K562 (cell line): ENCODE results near the gene DGUOK. TPM values are rescaled to one million over a fixed set of nuclear protein-coding genes. Genes with fewer than 3 reads are reported as not detected.

Experiments
- ATAC-seq: fragments of 200-7000 bp; cut with Tn5 transposase; 3 replicates; pipeline ENCODE4 v1.9.1; 2020; ENCODE audit warnings: moderate library complexity
- BruUV-seq: library from RNA; stranded (reverse); fragments of 400-500 nt; replicated peaks from 2 replicates; lab custom pipeline; 2021; lab: Mats Ljungman, UMichigan
- CTCF ChIA-PET: fragments of 300-600 bp; formaldehyde crosslinking; extraction: SDS; loops from one replicate; lab custom pipeline; 2021; ENCODE audit warnings: low intra/inter-chr PET ratio; lab: Yijun Ruan, JAX
- POLR2A ChIA-PET: fragments of 300-600, 350-650 bp; sonication (Branson Sonifier 250); formaldehyde crosslinking; extraction: SDS; loops from one replicate; lab custom pipeline; 2021; ENCODE audit warnings: antibody characterized with exemption, inconsistent platforms; lab: Yijun Ruan, JAX
- DNase-seq, 4 experiments: peaks; one replicate each; pipeline versions ENCODE4 v3.0.0 to v3.0.0-alpha.2; 2011 to 2018; ENCODE audit warnings: low spot score in 3 of 4, mixed read lengths in 3 of 4; ENCODE audit errors: extremely low read depth in 1 of 4
- FAIRE-seq: peaks from 2 replicates; lab custom pipeline; 2011; peaks lifted over from hg19 to GRCh38; lab: Jason Lieb, UNC
- H2AFZ ChIP-seq: 2 replicates; pipeline ENCODE4 v1.6.0; 2011; ENCODE audit warnings: low read depth, low read length, control low read depth, inconsistent platforms
- H3K27ac ChIP-seq: fragments of 200-600 bp; 3 replicates; pipeline ENCODE4 v1.8.0; 2011; ENCODE audit warnings: low read depth, mild to moderate bottlenecking, control low read depth, inconsistent platforms, low read length, moderate library complexity, mixed read lengths; ENCODE audit errors: extremely low read depth
- H3K27me3 ChIP-seq, 2 experiments: fragments of 300-600 bp in 1 of 2; 2 replicates in 1 of 2; 3 replicates in 1 of 2; pipeline versions ENCODE4 v1.6.0 to v1.8.0; 2011; ENCODE audit warnings: inconsistent platforms in 2 of 2, low read length in 2 of 2, mild to moderate bottlenecking in 1 of 2, mixed read lengths in 1 of 2, moderate library complexity in 1 of 2; ENCODE audit not compliant: control insufficient read depth in 2 of 2, insufficient read depth in 2 of 2
- H3K36me3 ChIP-seq: fragments of 300-600 bp; 3 replicates; pipeline ENCODE4 v1.8.0; 2011; ENCODE audit warnings: mild to moderate bottlenecking, low read length, inconsistent platforms; ENCODE audit not compliant: control insufficient read depth, insufficient read depth
- H3K4me1 ChIP-seq, 2 experiments: fragments of 200-600 bp in 1 of 2; replicated peaks in 1 of 2; 2 replicates in 1 of 2; 3 replicates in 1 of 2; pipeline versions ENCODE4 v1.5.1 to v1.8.0; 2011; ENCODE audit warnings: inconsistent platforms in 2 of 2, low read length in 2 of 2, mild to moderate bottlenecking in 1 of 2, mixed read lengths in 1 of 2, moderate library complexity in 1 of 2; ENCODE audit not compliant: control insufficient read depth in 2 of 2, insufficient read depth in 2 of 2
- H3K4me2 ChIP-seq: 2 replicates; pipeline ENCODE4 v1.6.1; 2011; ENCODE audit warnings: low read length, control low read depth, inconsistent platforms, mixed read lengths; ENCODE audit not compliant: insufficient read depth
- H3K4me3 ChIP-seq: fragments of 200-600 bp; sonication (generic), shearing (Covaris generic); 2 replicates; pipeline ENCODE4 v1.5.1; 2016; ENCODE audit warnings: control low read depth, inconsistent platforms
- H3K79me2 ChIP-seq: fragments of 200-600 bp; 3 replicates; pipeline ENCODE4 v1.8.0; 2011; ENCODE audit warnings: low read length, inconsistent platforms; ENCODE audit not compliant: control insufficient read depth, insufficient read depth
- H3K9ac ChIP-seq, 2 experiments: 2 replicates each; pipeline versions ENCODE4 v1.6.0 to v1.6.1; 2011; ENCODE audit warnings: low read depth in 2 of 2, low read length in 2 of 2, control low read depth in 1 of 2, inconsistent platforms in 1 of 2, mild to moderate bottlenecking in 1 of 2, mixed read lengths in 1 of 2; ENCODE audit not compliant: insufficient read depth in 1 of 2
- H3K9me1 ChIP-seq: one replicate; pipeline ENCODE4 v1.6.0; 2011; ENCODE audit warnings: inconsistent platforms, mild to moderate bottlenecking, low read length, moderate library complexity; ENCODE audit not compliant: control insufficient read depth, insufficient read depth
- H3K9me3 ChIP-seq: replicated peaks from 2 replicates; pipeline ENCODE4 v1.5.1; 2011; ENCODE audit warnings: low read depth, low read length, inconsistent platforms; ENCODE audit not compliant: control insufficient read depth, insufficient read depth
- H4K20me1 ChIP-seq: replicated peaks from 2 replicates; pipeline ENCODE4 v1.6.1; 2011; ENCODE audit warnings: low read length, inconsistent platforms, mixed read lengths; ENCODE audit not compliant: control insufficient read depth, insufficient read depth
- HMG20B ChIP-seq: fragments of 250-450 bp; sonication (Bioruptor Pico); IDR thresholded peaks from 2 replicates; pipeline ENCODE4 v1.5.0; 2021; ENCODE audit warnings: mild to moderate bottlenecking
- KLF10 ChIP-seq: fragments of 250-450 bp; sonication (Bioruptor Pico); IDR thresholded peaks from 2 replicates; pipeline ENCODE4 v1.6.1; 2021; ENCODE audit warnings: matching md5 sums
- LARP7 ChIP-seq: fragments of 450-650 bp; IDR thresholded peaks from 2 replicates; pipeline ENCODE4 v1.6.1; 2016
- LCOR ChIP-seq: sonication (generic); formaldehyde crosslinking; IDR thresholded peaks from 2 replicates; pipeline ENCODE4 v1.8.0; 2022; ENCODE audit warnings: mild to moderate bottlenecking, missing genetic modification reagents
- RBM22 ChIP-seq: fragments of 200-400 bp; formaldehyde crosslinking; IDR thresholded peaks from 2 replicates; pipeline ENCODE4 v1.6.1; 2018; ENCODE audit warnings: low read length, low read depth; ENCODE audit not compliant: poor library complexity, severe bottlenecking
- SIRT6 ChIP-seq: IDR thresholded peaks from one replicate; pipeline ENCODE4 v1.6.1; 2012; ENCODE audit warnings: low read depth, mild to moderate bottlenecking, control low read depth, inconsistent platforms, low read length, moderate library complexity
- SRSF9 ChIP-seq: fragments of 200-400 bp; formaldehyde crosslinking; IDR thresholded peaks from 2 replicates; pipeline ENCODE4 v1.6.1; 2017; ENCODE audit warnings: low read depth, low read length, borderline replicate concordance
- TAL1 ChIP-seq: fragments of 450-650 bp; IDR thresholded peaks from 2 replicates; pipeline ENCODE4 v1.6.1; 2016; ENCODE audit warnings: mild to moderate bottlenecking
- TRIM24 ChIP-seq, 2 experiments: fragments of 450-650 bp; IDR thresholded peaks; 2 replicates each; pipeline ENCODE4 v1.6.1; 2016
- ZBTB12 ChIP-seq: fragments of 250-450 bp; sonication (Bioruptor Pico); IDR thresholded peaks from 2 replicates; pipeline ENCODE4 v1.4.0; 2020
- ZNF695 ChIP-seq: fragments of 450-650 bp; formaldehyde crosslinking; IDR thresholded peaks from 2 replicates; pipeline ENCODE4 v1.4.0; 2020; ENCODE audit warnings: mild to moderate bottlenecking, moderate library complexity
- ZNF79 ChIP-seq: fragments of 250-450 bp; sonication (Bioruptor Pico); IDR thresholded peaks from 2 replicates; pipeline ENCODE4 v1.4.0; 2020; ENCODE audit warnings: low read depth, mild to moderate bottlenecking, moderate library complexity
- WGBS: fragments of 100-300 bp; shearing (Covaris generic); methylation state at CpG from one replicate; pipeline ENCODE4 v1.1.6; 2016; ENCODE audit warnings: low coverage, mixed read lengths; ENCODE audit not compliant: insufficient coverage; ENCODE audit errors: missing lambda C conversion rate; 5-methylcytosine and 5-hydroxymethylcytosine counted together
- in situ Hi-C: fragments of 300-500 bp; cut with MboI; formaldehyde crosslinking; loops from 4 replicates; pipeline ENCODE4 v1.15.0; 2018; ENCODE audit warnings: inconsistent platforms, mixed read lengths
- intact Hi-C: fragments of 100-400 bp; cut with micrococcal nuclease; formaldehyde crosslinking; loops from 2 replicates; pipeline ENCODE4 v1.14.2; 2022
- polyA plus RNA-seq, 8 experiments: library from polyadenylated mRNA; depleted of rRNA in 4 of 8; stranded (reverse) in 5 of 8; unstranded in 3 of 8; fragments of >200 nt; fragmentation: Nextera tagmentation in 2 of 8; fragmentation: Illumina TruSeq in 1 of 8; extraction: Ambion mirVana in 2 of 8; extraction: Trizol in 1 of 8; gene quantifications; 2 replicates each; pipeline versions ENCODE4 v1.2.1 to v1.2.3, GENCODE V29; 2011 to 2014; ENCODE audit warnings: inconsistent platforms in 1 of 8, missing spikeins in 1 of 8
- total RNA-seq, 7 experiments: library from RNA; depleted of rRNA in 6 of 7; stranded (reverse); fragments of >200 nt in 6 of 7; fragmentation: Illumina TruSeq in 2 of 7; extraction: Trizol in 2 of 7; gene quantifications; 2 replicates each; pipeline versions ENCODE4 v1.2.1 to v1.2.3, GENCODE V29; 2011 to 2021; ENCODE audit warnings: low replicate concordance in 1 of 7
- TF ChIP-seq, protein P1 (sequence below): sonication (generic); formaldehyde crosslinking; IDR thresholded peaks from 2 replicates; pipeline ENCODE4 v1.8.0; 2022; ENCODE audit warnings: missing genetic modification reagents, mild to moderate bottlenecking, borderline replicate concordance

The DGUOK gene
- total and polyA plus RNA-seq, 9 of the 15 experiments (the other 6 are each of a cell fraction or from before 2014, with no cell fraction given), result 67.0 to 288 (median 126) TPM

DNA sequence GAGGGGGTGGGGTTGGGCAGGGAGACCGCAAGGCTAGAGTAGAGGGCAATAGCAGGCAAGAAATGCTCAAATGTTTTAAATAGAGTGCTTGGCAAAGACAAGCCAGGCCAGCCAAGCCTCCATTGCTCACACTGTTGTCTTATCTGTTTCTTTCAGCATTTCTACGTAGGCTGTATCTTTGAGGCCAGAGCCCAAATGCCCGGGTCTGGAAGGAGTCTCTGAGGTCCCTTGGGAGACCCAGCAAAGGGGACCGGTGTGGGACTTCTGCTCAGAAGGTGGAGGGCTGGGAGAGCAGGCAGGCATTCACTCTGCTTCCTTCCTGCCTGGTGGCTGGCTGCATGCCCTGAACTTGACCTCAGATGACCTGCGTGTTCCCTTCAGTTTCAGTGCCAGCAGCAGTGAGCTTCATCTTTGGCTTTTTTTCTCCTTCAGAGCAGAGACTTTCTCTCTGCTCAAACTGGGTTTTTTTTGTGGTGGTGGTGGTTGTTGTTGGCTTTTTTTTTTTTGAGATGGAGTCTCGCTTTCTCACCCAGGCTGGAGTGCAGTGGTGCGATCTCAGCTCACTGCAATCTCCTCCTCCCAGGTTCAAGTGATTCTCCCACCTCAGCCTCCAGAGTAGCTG lies 44.3 kb downstream of the DGUOK start (continued):
- no peak for TF ChIP-seq ZBTB12
- TF ChIP-seq KLF10 (CRISPR knock-in tag), result no peak
- TF ChIP-seq TRIM24 (IDR thresholded peaks at IDR 0.05), result peak; percentile 32 to 56; a peak in 3 of 4 replicates
- no peak for TF ChIP-seq LCOR
- no peak for TF ChIP-seq RBM22
- no peak for TF ChIP-seq ZNF79 (CRISPR knock-in tag)
- TF ChIP-seq SRSF9, result no peak
- TF ChIP-seq LARP7, result no peak
- no peak for TF ChIP-seq HMG20B (CRISPR knock-in tag)
- peak; percentile 87 for TF ChIP-seq TAL1
- no peak for TF ChIP-seq SIRT6
- TF ChIP-seq, all 486 proteins: peak for 74

DNA sequence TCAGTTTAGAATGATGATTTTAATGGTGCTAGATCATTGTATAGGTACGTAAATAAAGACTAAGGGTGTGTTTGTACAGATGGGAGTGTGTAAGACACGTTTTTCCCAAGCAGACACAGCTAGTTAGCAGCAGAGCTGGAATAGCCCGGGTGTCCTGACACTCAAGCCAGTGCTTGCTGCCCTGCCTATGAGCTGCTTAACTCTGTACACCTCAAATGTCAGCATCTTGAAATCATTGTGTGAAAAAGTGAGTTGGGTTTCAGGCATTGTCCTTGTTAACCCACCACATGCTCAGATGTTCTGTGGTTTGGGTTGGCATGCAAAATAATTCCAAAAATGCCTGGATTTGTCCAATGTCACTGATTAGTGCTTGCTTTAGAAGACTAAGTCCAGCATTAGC lies 45.0 kb downstream of the DGUOK start:
- peak overlapping the region; percentile 78 for H3K27ac ChIP-seq
- DNase-seq, result no peak
- peak overlapping the region; percentile 49 to 80; a peak in 2 of 4 replicates for H3K9ac ChIP-seq
- TF ChIP-seq, protein P1, sequence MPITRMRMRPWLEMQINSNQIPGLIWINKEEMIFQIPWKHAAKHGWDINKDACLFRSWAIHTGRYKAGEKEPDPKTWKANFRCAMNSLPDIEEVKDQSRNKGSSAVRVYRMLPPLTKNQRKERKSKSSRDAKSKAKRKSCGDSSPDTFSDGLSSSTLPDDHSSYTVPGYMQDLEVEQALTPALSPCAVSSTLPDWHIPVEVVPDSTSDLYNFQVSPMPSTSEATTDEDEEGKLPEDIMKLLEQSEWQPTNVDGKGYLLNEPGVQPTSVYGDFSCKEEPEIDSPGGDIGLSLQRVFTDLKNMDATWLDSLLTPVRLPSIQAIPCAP, result no peak
- TF ChIP-seq ZNF695 (CRISPR knock-in tag), result no peak
- TF ChIP-seq, all 486 proteins: peak for 0
- no peaks in the 10 kb centered on the region for H3K9me1 ChIP-seq
- CTCF ChIA-PET, result no interaction called here
- no peak overlapping the region for H3K4me3 ChIP-seq
- ATAC-seq, result peak; percentile 52
- intact Hi-C loops, result no loop called here
- no peaks in the 10 kb centered on the region for H4K20me1 ChIP-seq
- H3K79me2 ChIP-seq, result no peaks in the 10 kb centered on the region
- in situ Hi-C loops, result no loop called here
- peak overlapping the region; percentile 65 for H2AFZ ChIP-seq
- WGBS, result 36% methylated on average over 3 of the region's 3 CpGs
- peak; percentile 35 for FAIRE-seq
- no TSS peak for BruUV-seq
- POLR2A ChIA-PET, result interaction anchor here (0.9 to 1.6 kb wide), 5 partner anchors 8 to 45 kb away, joined by 3 to 9 read pairs (median 6); partner anchors contain the start of gene DGUOK
- H3K4me1 ChIP-seq, result peaks cover 20 to 31% of the 10 kb centered on the region in 2 experiments
- no peaks in the 10 kb centered on the region for H3K27me3 ChIP-seq
- peak overlapping the region; percentile 73 for H3K4me2 ChIP-seq
- H3K9me3 ChIP-seq, result no peaks in the 10 kb centered on the region
- peaks cover 2% of the 10 kb centered on the region; the same call in 1 of the 3 replicates for H3K36me3 ChIP-seq
